ENCODE measurements around the gene KLHL24. TPM values are rescaled to one million over a fixed set of nuclear protein-coding genes. Genes with fewer than 3 reads are reported as not detected.

KLHL24 gene
- total RNA-seq, 1 experiment from 2014 or later, result 33.9 TPM

- TF ChIP-seq, protein P1, sequence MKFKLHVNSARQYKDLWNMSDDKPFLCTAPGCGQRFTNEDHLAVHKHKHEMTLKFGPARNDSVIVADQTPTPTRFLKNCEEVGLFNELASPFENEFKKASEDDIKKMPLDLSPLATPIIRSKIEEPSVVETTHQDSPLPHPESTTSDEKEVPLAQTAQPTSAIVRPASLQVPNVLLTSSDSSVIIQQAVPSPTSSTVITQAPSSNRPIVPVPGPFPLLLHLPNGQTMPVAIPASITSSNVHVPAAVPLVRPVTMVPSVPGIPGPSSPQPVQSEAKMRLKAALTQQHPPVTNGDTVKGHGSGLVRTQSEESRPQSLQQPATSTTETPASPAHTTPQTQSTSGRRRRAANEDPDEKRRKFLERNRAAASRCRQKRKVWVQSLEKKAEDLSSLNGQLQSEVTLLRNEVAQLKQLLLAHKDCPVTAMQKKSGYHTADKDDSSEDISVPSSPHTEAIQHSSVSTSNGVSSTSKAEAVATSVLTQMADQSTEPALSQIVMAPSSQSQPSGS (CRISPR knock-in tag; IDR thresholded peaks at IDR 0.05; ENCODE audit: borderline replicate concordance, low read depth), result no peak
- TF ChIP-seq KAT7 (CRISPR knock-in tag; IDR thresholded peaks at IDR 0.05; ENCODE audit: borderline replicate concordance) (no peak), SMAD4 (CRISPR knock-in tag; IDR thresholded peaks at IDR 0.05) (no peak)
- TF ChIP-seq, protein P2, sequence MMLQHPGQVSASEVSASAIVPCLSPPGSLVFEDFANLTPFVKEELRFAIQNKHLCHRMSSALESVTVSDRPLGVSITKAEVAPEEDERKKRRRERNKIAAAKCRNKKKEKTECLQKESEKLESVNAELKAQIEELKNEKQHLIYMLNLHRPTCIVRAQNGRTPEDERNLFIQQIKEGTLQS (CRISPR knock-in tag; conservative IDR thresholded peaks at IDR 0.05), result no peak
These were observed 21.8 kb upstream of the KLHL24 start (continued) for GRCh38 chr3:183613366-183614285.

DNA sequence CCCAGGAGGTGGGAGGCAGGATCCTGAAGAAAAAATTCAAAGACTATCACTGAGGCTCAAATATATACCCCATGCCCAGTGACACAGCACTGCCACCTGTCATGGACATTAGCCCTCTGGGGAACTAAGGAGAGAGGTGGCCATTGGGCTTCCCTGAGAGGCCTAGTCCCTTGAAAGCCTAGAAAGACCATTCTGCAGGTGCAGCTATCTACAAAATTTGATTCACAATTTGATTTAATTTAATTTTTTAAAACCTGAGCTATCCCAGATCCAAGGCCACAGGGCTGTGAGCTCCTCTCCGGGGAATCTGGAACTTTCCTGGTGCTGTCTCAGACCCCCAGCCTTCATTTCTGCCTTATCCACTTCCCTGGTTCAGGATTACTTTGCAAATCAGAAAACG, 16.9 kb upstream of the KLHL24 start:
- Mint-ChIP-seq H3K4me1 (peaks cover 24% of the 10 kb centered on the region), H3K4me3 (no peak overlapping the region), H3K9me3 (no peaks in the 10 kb centered on the region), H3K27ac (no peak overlapping the region), H3K27me3 (ENCODE audit: low read depth) (peaks cover 38% of the 10 kb centered on the region), H3K36me3 (no peaks in the 10 kb centered on the region)
- ChIA-PET POLR2A (interaction anchor here (1.0 kb wide), 1 partner anchor 17 kb away, joined by 4 read pairs; the partner anchor contains the start of gene KLHL24), CTCF (interaction anchor here (1.2 to 1.4 kb wide), 3 partner anchors 27 to 139 kb away, joined by 3 to 4 read pairs (median 4); no protein-coding TSS in a partner anchor)
- TF ChIP-seq, protein P3, sequence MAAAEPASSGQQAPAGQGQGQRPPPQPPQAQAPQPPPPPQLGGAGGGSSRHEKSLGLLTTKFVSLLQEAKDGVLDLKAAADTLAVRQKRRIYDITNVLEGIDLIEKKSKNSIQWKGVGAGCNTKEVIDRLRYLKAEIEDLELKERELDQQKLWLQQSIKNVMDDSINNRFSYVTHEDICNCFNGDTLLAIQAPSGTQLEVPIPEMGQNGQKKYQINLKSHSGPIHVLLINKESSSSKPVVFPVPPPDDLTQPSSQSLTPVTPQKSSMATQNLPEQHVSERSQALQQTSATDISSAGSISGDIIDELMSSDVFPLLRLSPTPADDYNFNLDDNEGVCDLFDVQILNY (CRISPR knock-in tag; IDR thresholded peaks at IDR 0.05), result no peak
- TF ChIP-seq RELA (CRISPR knock-in tag; IDR thresholded peaks at IDR 0.05; ENCODE audit: borderline replicate concordance) (no peak), NFE2L1 (CRISPR knock-in tag; IDR thresholded peaks at IDR 0.05) (no peak), ZNF532 (CRISPR knock-in tag; IDR thresholded peaks at IDR 0.05; ENCODE audit: borderline replicate concordance) (no peak), STAT6 (CRISPR knock-in tag; conservative IDR thresholded peaks at IDR 0.05; ENCODE audit: low read depth) (no peak), GRHL2 (CRISPR knock-in tag; IDR thresholded peaks at IDR 0.05; ENCODE audit: insufficient replicate concordance, severe bottlenecking) (no peak), NR2C2 (CRISPR knock-in tag; IDR thresholded peaks at IDR 0.05) (no peak), KAT7 (CRISPR knock-in tag; IDR thresholded peaks at IDR 0.05; ENCODE audit: borderline replicate concordance) (no peak), GABPB1 (CRISPR knock-in tag; IDR thresholded peaks at IDR 0.05) (no peak), IRF1 (CRISPR knock-in tag; IDR thresholded peaks at IDR 0.05) (no peak), TEAD1 (CRISPR knock-in tag; IDR thresholded peaks at IDR 0.05) (no peak)
- TF ChIP-seq, protein P1 (CRISPR knock-in tag; IDR thresholded peaks at IDR 0.05; ENCODE audit: borderline replicate concordance, low read depth), result no peak
- ATAC-seq (no peak), DNase-seq (ENCODE audit: low spot score) (no peak)

Measured in WTC11 (cell line).